HepG2 (cell line): Measurements from ENCODE around the gene AVPR2. TPM values are rescaled to one million over a fixed set of nuclear protein-coding genes. Genes with fewer than 3 reads are reported as not detected.

Experiments used
- AGO1 ChIP-seq: fragments of 200-400 bp; formaldehyde crosslinking; IDR thresholded peaks from 2 replicates; pipeline ENCODE4 v1.6.1; 2017; ENCODE audit warnings: mild to moderate bottlenecking, low read depth, low read length, moderate library complexity; ENCODE audit not compliant: poor library complexity, severe bottlenecking
- NR2C2 ChIP-seq: sonication (generic); formaldehyde crosslinking; IDR thresholded peaks from 2 replicates; pipeline ENCODE4 v1.4.0; 2020; ENCODE audit warnings: missing genetic modification reagents, mild to moderate bottlenecking, moderate library complexity, borderline replicate concordance
- PAXIP1 ChIP-seq: sonication (generic); formaldehyde crosslinking; conservative IDR thresholded peaks from 2 replicates; pipeline ENCODE4 v1.4.0; 2020; ENCODE audit warnings: mild to moderate bottlenecking, missing genetic modification reagents, moderate library complexity
- PRDM4 ChIP-seq: sonication (generic); formaldehyde crosslinking; IDR thresholded peaks from 2 replicates; pipeline ENCODE4 v1.9.0; 2021; ENCODE audit warnings: missing genetic modification reagents, borderline replicate concordance
- YEATS2 ChIP-seq: sonication (generic); formaldehyde crosslinking; IDR thresholded peaks from 2 replicates; pipeline ENCODE4 v1.4.0; 2020; ENCODE audit warnings: missing genetic modification reagents, borderline replicate concordance
- ZNF143 ChIP-seq: sonication (generic); formaldehyde crosslinking; IDR thresholded peaks from 2 replicates; pipeline ENCODE4 v1.4.0; 2020; ENCODE audit warnings: missing genetic modification reagents
- ZNF792 ChIP-seq: IDR thresholded peaks from 2 replicates; pipeline ENCODE4 v1.6.1; 2016
- ZNF800 ChIP-seq: sonication (generic); formaldehyde crosslinking; IDR thresholded peaks from 2 replicates; pipeline ENCODE4 v1.4.0; 2020; ENCODE audit warnings: missing genetic modification reagents
- ZNF883 ChIP-seq: sonication (generic); formaldehyde crosslinking; IDR thresholded peaks from 2 replicates; pipeline ENCODE4 v1.5.1; 2020; ENCODE audit warnings: mild to moderate bottlenecking, missing genetic modification reagents; ENCODE audit errors: not compliant biosample characterization
- ZZZ3 ChIP-seq: sonication (generic); formaldehyde crosslinking; IDR thresholded peaks from 2 replicates; pipeline ENCODE4 v1.4.0; 2020; ENCODE audit warnings: missing genetic modification reagents, mild to moderate bottlenecking, borderline replicate concordance
- polyA plus RNA-seq, 8 experiments: library from polyadenylated mRNA; depleted of rRNA in 3 of 8; stranded (reverse) in 7 of 8; unstranded in 1 of 8; fragments of >200 nt; fragmentation: Illumina TruSeq in 4 of 8; extraction: Trizol in 4 of 8; gene quantifications; 2 replicates each; pipeline versions ENCODE4 v1.2.1 to v1.2.3, GENCODE V29; 2011 to 2016; ENCODE audit warnings: low read depth in 4 of 8, missing spikeins in 1 of 8, mixed read lengths in 1 of 8; ENCODE audit not compliant: insufficient read depth in 1 of 8
- total RNA-seq, 5 experiments: library from RNA; depleted of rRNA; stranded (reverse); fragments of >200 nt; fragmentation: Illumina TruSeq; extraction: Trizol; gene quantifications; 2 replicates each; pipeline ENCODE4 v1.2.3, GENCODE V29; 2016; ENCODE audit warnings: low read depth in 1 of 5
- TF ChIP-seq, protein P1 (sequence below): IDR thresholded peaks from 2 replicates; pipeline ENCODE4 v1.6.1; 2012; ENCODE audit warnings: inconsistent platforms
- TF ChIP-seq, protein P2 (sequence below): fragments of 450-650 bp; IDR thresholded peaks from 2 replicates; pipeline ENCODE4 v1.6.1; 2017; ENCODE audit warnings: mild to moderate bottlenecking
- TF ChIP-seq, protein P3 (sequence below): IDR thresholded peaks from 2 replicates; pipeline ENCODE4 v1.6.1; 2018; ENCODE audit warnings: missing genetic modification reagents, mild to moderate bottlenecking, missing compliant biosample characterization
- TF ChIP-seq, protein P4 (sequence below): sonication (generic); formaldehyde crosslinking; IDR thresholded peaks from 2 replicates; pipeline ENCODE4 v1.4.0; 2020; ENCODE audit warnings: mild to moderate bottlenecking, missing genetic modification reagents

AVPR2 gene
- total and polyA plus RNA-seq, 2 of the 13 experiments (the other 11 are each of a cell fraction or from before 2014, with no cell fraction given), result not detected

DNA sequence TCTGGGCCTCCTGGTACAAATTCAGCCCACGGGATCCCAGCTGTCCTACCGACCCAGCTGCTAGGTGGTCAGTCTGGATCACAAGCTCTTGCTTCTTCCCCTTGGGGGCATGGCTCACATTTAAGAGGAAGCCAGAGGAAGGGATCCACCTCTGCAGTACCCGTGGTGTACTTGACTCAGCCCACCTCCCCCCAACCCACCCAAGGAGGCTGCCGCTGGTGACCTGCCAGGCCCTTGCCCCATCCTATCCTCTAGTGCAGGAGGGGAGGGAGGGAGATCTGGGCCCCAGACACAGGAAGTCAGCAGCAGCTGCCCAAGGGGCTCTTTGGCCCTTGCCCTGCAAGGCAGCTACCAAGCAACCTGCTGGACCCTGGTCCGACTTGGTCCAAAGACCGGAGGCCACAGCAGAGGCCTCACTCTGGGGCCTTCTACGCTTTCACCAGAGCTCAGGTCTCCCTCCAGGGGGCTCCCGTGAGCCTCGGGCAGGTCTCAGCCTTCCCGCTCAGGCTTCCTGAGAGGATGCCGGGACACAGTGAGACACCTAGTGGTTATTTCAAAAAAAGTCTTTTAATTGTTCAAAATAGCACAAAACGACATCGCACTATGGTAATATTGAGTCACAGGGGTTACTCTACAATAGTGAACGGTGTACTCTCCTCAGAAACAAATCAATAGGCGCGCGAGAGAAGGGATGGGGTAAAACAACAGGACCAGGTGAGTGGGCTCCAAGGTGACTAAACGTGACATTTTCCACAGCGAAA lies 42.7 kb downstream of the AVPR2 start (continued):
- TF ChIP-seq ZNF883 (CRISPR knock-in tag) (no peak), ZZZ3 (CRISPR knock-in tag) (no peak), ZNF792 (CRISPR knock-in tag) (no peak), ZNF143 (CRISPR knock-in tag) (peak; percentile 58; the same call in 1 of the 2 replicates), PRDM4 (CRISPR knock-in tag) (no peak), AGO1 (peak; percentile 24), YEATS2 (CRISPR knock-in tag) (0 out of 2 replicates have a peak, but pooled peaks have one; percentile 31), PAXIP1 (CRISPR knock-in tag) (peak; percentile 83), NR2C2 (peak; percentile 41; the same call in 1 of the 2 replicates), ZNF800 (no peak)
- TF ChIP-seq, protein P1, sequence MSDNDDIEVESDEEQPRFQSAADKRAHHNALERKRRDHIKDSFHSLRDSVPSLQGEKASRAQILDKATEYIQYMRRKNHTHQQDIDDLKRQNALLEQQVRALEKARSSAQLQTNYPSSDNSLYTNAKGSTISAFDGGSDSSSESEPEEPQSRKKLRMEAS, result no peak
- TF ChIP-seq, protein P2, sequence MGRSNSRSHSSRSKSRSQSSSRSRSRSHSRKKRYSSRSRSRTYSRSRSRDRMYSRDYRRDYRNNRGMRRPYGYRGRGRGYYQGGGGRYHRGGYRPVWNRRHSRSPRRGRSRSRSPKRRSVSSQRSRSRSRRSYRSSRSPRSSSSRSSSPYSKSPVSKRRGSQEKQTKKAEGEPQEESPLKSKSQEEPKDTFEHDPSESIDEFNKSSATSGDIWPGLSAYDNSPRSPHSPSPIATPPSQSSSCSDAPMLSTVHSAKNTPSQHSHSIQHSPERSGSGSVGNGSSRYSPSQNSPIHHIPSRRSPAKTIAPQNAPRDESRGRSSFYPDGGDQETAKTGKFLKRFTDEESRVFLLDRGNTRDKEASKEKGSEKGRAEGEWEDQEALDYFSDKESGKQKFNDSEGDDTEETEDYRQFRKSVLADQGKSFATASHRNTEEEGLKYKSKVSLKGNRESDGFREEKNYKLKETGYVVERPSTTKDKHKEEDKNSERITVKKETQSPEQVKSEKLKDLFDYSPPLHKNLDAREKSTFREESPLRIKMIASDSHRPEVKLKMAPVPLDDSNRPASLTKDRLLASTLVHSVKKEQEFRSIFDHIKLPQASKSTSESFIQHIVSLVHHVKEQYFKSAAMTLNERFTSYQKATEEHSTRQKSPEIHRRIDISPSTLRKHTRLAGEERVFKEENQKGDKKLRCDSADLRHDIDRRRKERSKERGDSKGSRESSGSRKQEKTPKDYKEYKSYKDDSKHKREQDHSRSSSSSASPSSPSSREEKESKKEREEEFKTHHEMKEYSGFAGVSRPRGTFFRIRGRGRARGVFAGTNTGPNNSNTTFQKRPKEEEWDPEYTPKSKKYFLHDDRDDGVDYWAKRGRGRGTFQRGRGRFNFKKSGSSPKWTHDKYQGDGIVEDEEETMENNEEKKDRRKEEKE, result no peak
- TF ChIP-seq, protein P3, sequence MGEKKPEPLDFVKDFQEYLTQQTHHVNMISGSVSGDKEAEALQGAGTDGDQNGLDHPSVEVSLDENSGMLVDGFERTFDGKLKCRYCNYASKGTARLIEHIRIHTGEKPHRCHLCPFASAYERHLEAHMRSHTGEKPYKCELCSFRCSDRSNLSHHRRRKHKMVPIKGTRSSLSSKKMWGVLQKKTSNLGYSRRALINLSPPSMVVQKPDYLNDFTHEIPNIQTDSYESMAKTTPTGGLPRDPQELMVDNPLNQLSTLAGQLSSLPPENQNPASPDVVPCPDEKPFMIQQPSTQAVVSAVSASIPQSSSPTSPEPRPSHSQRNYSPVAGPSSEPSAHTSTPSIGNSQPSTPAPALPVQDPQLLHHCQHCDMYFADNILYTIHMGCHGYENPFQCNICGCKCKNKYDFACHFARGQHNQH (CRISPR knock-in tag), result 0 out of 2 replicates have a peak, but pooled peaks have one; percentile 26
- TF ChIP-seq, protein P4, sequence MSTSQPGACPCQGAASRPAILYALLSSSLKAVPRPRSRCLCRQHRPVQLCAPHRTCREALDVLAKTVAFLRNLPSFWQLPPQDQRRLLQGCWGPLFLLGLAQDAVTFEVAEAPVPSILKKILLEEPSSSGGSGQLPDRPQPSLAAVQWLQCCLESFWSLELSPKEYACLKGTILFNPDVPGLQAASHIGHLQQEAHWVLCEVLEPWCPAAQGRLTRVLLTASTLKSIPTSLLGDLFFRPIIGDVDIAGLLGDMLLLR (CRISPR knock-in tag), result no peak
